WTC11 (cell line): Measurements from ENCODE around the gene SELPLG.

Experiments
- ESRRA ChIP-seq: sonication (generic); formaldehyde crosslinking; IDR thresholded peaks from 2 replicates; pipeline ENCODE4 v1.8.1; 2022; ENCODE audit warnings: mild to moderate bottlenecking, missing genetic modification reagents, borderline replicate concordance
- ETV6 ChIP-seq: sonication (generic); formaldehyde crosslinking; IDR thresholded peaks from 2 replicates; pipeline ENCODE4 v1.8.1; 2022; ENCODE audit warnings: mild to moderate bottlenecking, missing genetic modification reagents
- FOXP1 ChIP-seq: sonication (generic); formaldehyde crosslinking; IDR thresholded peaks from 2 replicates; pipeline ENCODE4 v1.8.0; 2022; ENCODE audit warnings: missing genetic modification reagents, mild to moderate bottlenecking, moderate library complexity, borderline replicate concordance
- NR2C2 ChIP-seq: sonication (generic); formaldehyde crosslinking; IDR thresholded peaks from 2 replicates; pipeline ENCODE4 v1.8.0; 2022; ENCODE audit warnings: mild to moderate bottlenecking, missing genetic modification reagents
- TCF7 ChIP-seq: sonication (generic); formaldehyde crosslinking; IDR thresholded peaks from 2 replicates; pipeline ENCODE4 v1.8.0; 2022; ENCODE audit warnings: mild to moderate bottlenecking, low read depth, missing genetic modification reagents, moderate library complexity
- ZNF263 ChIP-seq: sonication (generic); formaldehyde crosslinking; IDR thresholded peaks from 2 replicates; pipeline ENCODE4 v1.8.1; 2022; ENCODE audit warnings: low read depth, mild to moderate bottlenecking, moderate library complexity, missing genetic modification reagents
- TF ChIP-seq, protein P1 (sequence below): fragments of 200-600 bp; IDR thresholded peaks from 2 replicates; pipeline ENCODE4 v1.8.0; 2022; ENCODE audit warnings: antibody characterized with exemption
- TF ChIP-seq, protein P2 (sequence below): sonication (generic); formaldehyde crosslinking; IDR thresholded peaks from 2 replicates; pipeline ENCODE4 v1.8.0; 2022; ENCODE audit warnings: missing genetic modification reagents
- TF ChIP-seq, protein P3 (sequence below): sonication (generic); formaldehyde crosslinking; IDR thresholded peaks from 2 replicates; pipeline ENCODE4 v1.8.0; 2022; ENCODE audit warnings: mild to moderate bottlenecking, missing genetic modification reagents
- TF ChIP-seq, protein P4 (sequence below): sonication (generic); formaldehyde crosslinking; IDR thresholded peaks from 2 replicates; pipeline ENCODE4 v1.8.0; 2022; ENCODE audit warnings: mild to moderate bottlenecking, missing genetic modification reagents

DNA sequence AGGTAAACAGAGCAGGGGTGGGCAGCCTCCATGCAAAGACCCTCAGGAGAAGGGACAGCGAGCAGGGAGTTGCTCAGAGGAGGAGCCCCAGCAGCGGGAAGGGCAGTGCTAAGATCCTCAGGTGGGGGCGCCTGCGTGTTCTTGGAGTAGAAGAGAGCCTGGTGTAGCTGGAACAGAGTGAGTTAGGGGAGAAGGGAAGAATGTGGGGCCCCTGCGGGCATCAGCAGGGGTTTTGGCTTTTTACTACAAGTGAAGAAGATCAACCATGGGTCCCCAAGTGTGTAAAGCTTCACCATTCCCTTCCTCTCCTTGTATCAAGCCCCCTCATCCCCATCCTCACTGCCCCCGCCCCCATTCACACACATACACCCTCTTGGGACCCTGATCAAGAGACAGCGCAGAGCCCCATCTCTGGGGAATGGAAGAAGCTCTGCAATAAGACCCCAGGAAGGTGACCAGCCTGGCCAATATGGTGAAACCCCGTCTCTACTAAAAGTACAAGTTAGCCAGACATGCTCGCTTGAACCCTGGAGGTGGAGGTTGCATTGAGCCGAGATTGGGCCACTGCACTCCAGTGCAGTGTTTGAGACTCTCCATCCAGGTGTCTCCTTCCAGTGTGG lies 25.6 kb downstream of the SELPLG start:
- TF ChIP-seq, protein P1, sequence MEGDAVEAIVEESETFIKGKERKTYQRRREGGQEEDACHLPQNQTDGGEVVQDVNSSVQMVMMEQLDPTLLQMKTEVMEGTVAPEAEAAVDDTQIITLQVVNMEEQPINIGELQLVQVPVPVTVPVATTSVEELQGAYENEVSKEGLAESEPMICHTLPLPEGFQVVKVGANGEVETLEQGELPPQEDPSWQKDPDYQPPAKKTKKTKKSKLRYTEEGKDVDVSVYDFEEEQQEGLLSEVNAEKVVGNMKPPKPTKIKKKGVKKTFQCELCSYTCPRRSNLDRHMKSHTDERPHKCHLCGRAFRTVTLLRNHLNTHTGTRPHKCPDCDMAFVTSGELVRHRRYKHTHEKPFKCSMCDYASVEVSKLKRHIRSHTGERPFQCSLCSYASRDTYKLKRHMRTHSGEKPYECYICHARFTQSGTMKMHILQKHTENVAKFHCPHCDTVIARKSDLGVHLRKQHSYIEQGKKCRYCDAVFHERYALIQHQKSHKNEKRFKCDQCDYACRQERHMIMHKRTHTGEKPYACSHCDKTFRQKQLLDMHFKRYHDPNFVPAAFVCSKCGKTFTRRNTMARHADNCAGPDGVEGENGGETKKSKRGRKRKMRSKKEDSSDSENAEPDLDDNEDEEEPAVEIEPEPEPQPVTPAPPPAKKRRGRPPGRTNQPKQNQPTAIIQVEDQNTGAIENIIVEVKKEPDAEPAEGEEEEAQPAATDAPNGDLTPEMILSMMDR, result no peak
- TF ChIP-seq, protein P2, sequence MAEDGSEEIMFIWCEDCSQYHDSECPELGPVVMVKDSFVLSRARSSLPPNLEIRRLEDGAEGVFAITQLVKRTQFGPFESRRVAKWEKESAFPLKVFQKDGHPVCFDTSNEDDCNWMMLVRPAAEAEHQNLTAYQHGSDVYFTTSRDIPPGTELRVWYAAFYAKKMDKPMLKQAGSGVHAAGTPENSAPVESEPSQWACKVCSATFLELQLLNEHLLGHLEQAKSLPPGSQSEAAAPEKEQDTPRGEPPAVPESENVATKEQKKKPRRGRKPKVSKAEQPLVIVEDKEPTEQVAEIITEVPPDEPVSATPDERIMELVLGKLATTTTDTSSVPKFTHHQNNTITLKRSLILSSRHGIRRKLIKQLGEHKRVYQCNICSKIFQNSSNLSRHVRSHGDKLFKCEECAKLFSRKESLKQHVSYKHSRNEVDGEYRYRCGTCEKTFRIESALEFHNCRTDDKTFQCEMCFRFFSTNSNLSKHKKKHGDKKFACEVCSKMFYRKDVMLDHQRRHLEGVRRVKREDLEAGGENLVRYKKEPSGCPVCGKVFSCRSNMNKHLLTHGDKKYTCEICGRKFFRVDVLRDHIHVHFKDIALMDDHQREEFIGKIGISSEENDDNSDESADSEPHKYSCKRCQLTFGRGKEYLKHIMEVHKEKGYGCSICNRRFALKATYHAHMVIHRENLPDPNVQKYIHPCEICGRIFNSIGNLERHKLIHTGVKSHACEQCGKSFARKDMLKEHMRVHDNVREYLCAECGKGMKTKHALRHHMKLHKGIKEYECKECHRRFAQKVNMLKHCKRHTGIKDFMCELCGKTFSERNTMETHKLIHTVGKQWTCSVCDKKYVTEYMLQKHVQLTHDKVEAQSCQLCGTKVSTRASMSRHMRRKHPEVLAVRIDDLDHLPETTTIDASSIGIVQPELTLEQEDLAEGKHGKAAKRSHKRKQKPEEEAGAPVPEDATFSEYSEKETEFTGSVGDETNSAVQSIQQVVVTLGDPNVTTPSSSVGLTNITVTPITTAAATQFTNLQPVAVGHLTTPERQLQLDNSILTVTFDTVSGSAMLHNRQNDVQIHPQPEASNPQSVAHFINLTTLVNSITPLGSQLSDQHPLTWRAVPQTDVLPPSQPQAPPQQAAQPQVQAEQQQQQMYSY, result no peak
- TF ChIP-seq, protein P3, sequence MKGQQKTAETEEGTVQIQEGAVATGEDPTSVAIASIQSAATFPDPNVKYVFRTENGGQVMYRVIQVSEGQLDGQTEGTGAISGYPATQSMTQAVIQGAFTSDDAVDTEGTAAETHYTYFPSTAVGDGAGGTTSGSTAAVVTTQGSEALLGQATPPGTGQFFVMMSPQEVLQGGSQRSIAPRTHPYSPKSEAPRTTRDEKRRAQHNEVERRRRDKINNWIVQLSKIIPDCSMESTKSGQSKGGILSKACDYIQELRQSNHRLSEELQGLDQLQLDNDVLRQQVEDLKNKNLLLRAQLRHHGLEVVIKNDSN (CRISPR knock-in tag), result no peak
- TF ChIP-seq, protein P4, sequence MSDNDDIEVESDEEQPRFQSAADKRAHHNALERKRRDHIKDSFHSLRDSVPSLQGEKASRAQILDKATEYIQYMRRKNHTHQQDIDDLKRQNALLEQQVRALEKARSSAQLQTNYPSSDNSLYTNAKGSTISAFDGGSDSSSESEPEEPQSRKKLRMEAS (CRISPR knock-in tag), result no peak
- no peak for TF ChIP-seq TCF7
- TF ChIP-seq ETV6 (CRISPR knock-in tag), result no peak
- TF ChIP-seq NR2C2, result no peak
- no peak for TF ChIP-seq ZNF263 (CRISPR knock-in tag)
- TF ChIP-seq FOXP1 (CRISPR knock-in tag), result no peak
- TF ChIP-seq ESRRA (CRISPR knock-in tag), result no peak
